ENCODE results near the gene FAM171A1.

GRCh38 chr10:15296701-15297100, 74.4 kb downstream of the FAM171A1 start:
- TF ChIP-seq ZNF274 (CRISPR knock-in tag; IDR thresholded peaks at IDR 0.05) (no peak), CTCF (CRISPR knock-in tag; IDR thresholded peaks at IDR 0.05) (no peak)
